Measurements from ENCODE around the gene SKAP1.
"Not testable (repeated sequence)": the region's sequence is repeated elsewhere in the genome, so short reads cannot be mapped to it uniquely, and the experiment has no call there.

Gene SKAP1

DNA sequence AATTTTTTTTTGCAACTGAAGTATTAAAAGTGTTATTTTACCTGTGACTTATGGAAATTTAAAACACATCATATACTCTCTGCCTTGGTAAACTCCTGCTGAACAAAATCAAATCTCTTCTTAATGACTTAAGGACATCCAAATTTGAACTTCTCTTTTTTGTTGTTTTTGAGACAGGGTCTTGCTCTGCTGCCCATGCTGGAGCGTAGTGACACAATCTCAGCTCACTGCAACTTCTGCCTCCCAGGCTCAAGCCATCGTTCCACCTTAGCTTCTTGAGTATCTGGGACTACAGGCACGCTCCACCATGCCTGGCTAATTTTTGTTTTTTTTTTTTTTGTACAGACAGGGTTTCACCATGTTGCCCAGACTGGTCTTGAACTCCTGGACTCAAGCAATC, 56.1 kb downstream of the SKAP1 start:
- DNase-seq (ENCODE audit: low read depth in 1 of 2, low spot score in 1 of 2): no peak

DNA sequence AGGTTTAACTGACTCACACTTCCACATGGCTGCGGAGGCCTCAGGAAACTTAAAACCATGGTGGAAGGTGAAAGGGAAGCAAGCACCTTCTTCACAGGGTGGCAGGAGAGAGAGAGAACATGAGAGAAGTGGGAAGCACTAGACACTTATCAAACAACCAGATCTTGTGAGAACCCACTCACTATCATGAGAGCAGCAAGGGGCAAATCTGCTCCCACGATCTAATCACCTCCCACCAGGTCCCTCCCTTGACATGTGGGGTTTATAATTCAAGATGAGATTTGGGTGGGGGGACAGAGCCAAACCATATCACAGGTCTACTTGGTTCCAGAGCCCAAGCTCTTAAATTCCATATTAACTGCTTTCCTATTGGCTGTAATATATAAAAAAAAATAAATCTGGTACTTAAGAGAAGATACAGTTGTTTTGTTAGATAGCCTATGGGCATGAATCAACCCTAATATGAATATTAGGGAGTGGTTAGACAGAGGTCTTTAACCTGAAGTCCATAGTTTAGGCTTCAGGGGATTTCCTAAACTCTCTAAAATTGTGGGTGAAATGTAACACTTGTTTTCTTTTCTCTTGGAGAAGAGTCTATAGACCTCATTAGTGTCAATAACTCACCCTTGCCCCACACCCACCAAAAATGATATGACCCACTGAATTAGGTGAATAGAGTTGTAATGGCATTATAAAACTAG, 56.7 kb downstream of the SKAP1 start:
- no peak for DNase-seq (ENCODE audit: low read depth in 1 of 2, low spot score in 1 of 2)

- not testable (repeated sequence) for DNase-seq (ENCODE audit: low read depth in 1 of 2, low spot score in 1 of 2)
Observed at GRCh38 chr17:48368967-48369366, 61.0 kb downstream of the SKAP1 start.

- no peak for DNase-seq (ENCODE audit: low read depth in 1 of 2, low spot score in 1 of 2)
Observed at GRCh38 chr17:48368352-48368908, 61.6 kb downstream of the SKAP1 start.

DNA sequence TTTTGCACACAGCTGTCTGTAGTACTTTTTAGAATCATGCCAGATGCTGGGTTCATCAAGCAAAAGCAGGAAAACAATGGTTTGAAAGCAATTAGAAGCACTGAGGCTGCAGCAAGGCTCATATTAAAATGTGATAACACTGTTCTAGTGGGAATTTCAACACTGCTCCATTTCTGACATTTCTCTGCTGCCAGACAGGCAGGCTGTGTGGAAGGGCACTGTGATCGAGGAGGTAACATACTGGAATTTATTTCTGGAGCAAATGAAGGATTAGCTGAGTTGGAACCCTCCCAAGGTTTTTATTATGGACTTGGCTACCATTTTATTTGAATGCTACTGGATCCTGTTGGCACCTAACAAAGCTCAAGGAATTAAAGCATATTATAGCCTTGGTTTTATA, 66.9 kb downstream of the SKAP1 start:
- DNase-seq (ENCODE audit: low read depth in 1 of 2, low spot score in 1 of 2): no peak

- not testable (repeated sequence) for DNase-seq (ENCODE audit: low read depth in 1 of 2, low spot score in 1 of 2)
Observed at GRCh38 chr17:48360861-48361633, 69.0 kb downstream of the SKAP1 start.

GRCh38 chr17:48357779-48358602, 72.0 kb downstream of the SKAP1 start:
- no peak for DNase-seq (ENCODE audit: low read depth in 1 of 2, low spot score in 1 of 2)

DNA sequence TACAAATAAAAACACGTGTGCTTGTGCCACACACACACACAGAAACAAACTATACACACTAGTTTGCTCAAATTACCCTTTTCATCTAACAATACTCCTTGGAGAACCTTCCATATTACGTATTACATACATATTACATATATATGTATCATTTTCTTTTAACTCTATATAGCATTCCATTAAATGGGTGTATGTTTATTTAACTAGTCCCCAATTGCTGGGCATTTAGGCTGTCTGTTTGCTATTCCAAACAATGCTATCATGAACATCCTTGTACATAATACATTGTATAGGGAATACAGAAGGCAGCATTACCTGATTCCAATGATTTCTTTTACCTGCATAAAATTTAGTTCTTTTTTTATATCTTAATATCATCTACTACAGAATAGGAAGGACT, 73.1 kb downstream of the SKAP1 start:
- DNase-seq (ENCODE audit: low read depth in 1 of 2, low spot score in 1 of 2): no peak

- no peak for DNase-seq (ENCODE audit: low read depth in 1 of 2, low spot score in 1 of 2)
Observed at GRCh38 chr17:48352630-48353029, 77.4 kb downstream of the SKAP1 start.

DNA sequence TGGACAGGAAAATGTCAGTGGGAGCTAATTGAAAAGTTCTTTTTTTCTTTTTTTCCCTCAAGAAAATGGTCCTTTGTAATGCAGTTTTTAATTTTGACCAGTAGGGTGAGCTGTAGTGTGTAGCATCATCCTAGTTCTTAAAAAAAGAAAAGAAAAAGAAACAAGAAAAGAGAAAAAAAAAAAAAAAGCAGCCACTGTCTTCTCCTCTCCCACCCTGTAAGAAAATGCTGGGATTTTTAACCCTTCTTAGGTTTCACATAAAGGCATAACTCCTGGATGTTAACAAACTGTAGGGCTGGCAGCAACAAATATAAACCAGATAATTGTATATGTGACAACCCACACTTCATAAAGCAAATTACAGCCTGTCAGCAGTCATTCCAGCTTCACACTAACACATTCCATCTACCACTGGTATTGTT, 78.1 kb downstream of the SKAP1 start:
- DNase-seq (ENCODE audit: low read depth in 1 of 2, low spot score in 1 of 2): no peak

DNA sequence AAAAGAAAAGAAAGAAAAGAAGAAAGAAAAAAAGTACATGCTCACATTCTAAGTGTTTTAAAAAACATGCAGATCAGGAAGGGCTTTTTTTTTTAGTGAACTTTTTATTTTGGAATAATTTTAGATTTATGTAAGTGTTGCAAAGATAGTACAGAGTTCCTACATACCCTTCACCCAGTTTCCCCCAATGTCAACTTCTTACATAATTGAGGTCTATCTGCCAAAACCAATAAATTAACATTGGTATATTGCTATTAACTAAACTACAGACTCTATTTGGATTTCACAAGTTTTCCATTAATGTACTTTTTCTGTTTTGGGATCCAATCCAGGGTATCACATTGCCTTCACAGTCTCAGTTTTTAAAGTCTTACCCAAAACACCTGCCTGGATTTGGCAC, 81.7 kb downstream of the SKAP1 start:
- DNase-seq (ENCODE audit: low read depth in 1 of 2, low spot score in 1 of 2): no peak

- no peak for DNase-seq (ENCODE audit: low read depth in 1 of 2, low spot score in 1 of 2)
Observed at GRCh38 chr17:48347177-48347576, 82.8 kb downstream of the SKAP1 start.

GRCh38 chr17:48344251-48344650, 85.8 kb downstream of the SKAP1 start:
- DNase-seq (ENCODE audit: low read depth in 1 of 2, low spot score in 1 of 2): no peak

DNA sequence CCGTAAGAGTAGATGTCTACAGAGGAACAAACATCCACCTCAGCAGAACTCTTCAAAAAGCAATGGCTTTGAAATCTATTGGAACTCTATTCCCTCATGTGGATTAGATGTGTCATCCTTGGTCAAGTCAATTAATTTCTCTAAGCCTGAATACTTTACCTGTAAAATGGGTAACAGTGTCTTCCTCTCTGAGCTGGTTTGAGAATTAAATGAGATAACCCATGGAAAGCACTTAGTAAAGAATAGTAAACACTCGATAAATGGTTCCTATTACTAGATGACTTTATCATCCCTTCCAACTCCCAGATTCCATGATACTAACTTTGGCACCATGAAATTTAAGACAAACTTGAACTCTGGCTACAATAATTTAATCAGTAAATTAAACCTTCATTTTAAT, 89.1 kb downstream of the SKAP1 start:
- DNase-seq (ENCODE audit: low read depth in 1 of 2, low spot score in 1 of 2): no peak

- no peak for DNase-seq (ENCODE audit: low read depth in 1 of 2, low spot score in 1 of 2)
Observed at GRCh38 chr17:48338720-48339119, 91.3 kb downstream of the SKAP1 start.

GRCh38 chr17:48337903-48338302, 92.1 kb downstream of the SKAP1 start:
- DNase-seq (ENCODE audit: low read depth in 1 of 2, low spot score in 1 of 2): not testable (repeated sequence)

DNA sequence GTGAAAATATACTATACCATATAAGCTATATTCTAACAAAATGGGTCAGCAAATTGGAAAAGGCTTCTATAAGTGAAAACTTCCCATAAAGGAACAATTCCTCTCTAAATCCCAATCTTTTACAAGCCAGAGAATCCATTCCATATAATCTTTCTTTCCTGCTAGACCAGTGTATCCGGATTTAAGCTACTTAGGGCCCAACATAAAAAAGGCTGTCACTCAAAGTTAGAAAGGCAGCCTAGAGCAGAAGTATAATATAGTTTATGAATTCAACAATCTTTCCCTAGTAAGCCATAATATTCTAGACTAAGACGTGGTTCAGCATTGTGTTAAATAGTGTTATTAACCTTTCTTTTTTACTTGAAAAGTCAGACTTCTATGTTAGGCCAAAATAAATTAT, 93.0 kb downstream of the SKAP1 start:
- no peak for DNase-seq (ENCODE audit: low read depth in 1 of 2, low spot score in 1 of 2)

DNA sequence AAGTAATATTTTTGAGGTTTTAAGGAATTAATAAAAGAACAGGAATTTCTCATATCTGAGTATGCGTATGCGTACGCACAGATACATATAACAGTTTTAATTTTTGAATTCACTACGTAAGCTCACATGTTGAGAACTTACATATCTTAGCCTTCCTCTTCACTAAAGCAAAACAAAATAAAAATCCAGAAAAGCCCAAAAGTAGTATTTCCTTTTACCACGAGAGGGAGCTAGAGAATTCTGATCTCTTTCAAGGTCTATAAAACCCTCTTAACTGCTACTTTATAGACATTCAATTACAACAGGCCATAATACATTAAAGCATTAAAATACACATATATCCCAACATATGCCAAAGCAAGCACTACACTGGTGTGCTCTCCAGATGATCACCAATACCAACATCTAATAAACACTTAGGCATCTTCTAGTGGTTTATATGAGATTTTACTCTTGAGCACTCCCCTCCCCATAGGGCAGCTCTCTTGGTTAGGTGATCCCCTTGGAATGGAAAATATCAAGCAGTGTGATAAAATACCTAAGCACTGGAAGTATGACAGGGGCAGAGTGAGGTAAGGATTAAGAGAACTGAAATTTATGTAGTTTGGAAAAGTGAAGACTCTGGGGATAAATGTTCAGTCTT, 94.0 kb downstream of the SKAP1 start:
- no peak for DNase-seq (ENCODE audit: low read depth in 1 of 2, low spot score in 1 of 2)

DNA sequence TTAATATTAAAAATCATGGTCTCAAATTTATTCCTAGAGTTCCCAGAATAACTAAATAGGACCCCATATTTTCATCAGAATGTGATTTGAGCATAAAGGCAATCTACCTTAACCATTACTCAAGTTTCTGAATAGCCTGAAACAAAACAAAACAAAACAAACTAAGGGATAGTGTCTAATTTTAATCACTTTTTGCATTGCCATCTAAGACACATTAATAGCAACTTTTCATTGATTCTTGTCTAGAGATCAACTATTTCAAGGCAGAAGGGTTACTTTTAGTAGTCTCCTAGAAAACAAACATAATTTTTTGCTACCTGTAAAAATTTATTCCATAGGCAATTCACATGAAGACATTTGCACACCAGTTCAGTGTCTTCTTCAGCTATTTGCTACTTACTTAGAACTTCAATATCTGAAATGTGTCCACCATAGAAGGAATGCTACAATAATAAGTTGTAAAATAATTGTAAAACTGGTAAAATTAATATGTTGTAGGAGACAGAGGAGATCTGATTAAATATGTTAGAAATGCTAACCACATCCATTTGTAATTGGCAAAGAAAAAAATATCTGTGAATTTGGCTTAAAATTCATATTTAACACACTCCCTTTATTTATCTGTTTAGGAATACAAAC, 94.7 kb downstream of the SKAP1 start:
- DNase-seq (ENCODE audit: low read depth in 1 of 2, low spot score in 1 of 2): no peak

DNA sequence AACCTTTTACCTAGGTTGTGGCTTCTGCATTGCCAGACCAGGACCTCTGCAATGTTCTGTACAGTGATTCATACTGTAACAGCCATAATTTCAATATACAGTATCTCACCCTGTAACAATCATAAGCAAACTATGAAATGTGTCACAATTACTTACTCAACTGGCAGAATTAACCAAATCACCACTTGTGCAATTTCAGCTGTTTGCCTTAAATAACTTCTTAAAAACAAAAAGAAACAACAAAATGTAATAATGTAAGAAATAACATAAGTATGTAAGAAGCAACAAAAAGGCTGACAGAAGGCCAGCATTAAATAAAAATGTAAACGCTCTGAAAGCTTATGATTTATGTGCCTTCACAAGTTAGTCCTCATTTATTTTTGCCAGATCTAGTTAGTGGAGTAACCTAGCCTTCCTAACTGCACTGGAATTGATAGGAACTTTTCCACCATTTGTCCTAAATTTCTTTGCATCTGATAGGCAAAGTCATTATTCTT, 96.9 kb downstream of the SKAP1 start:
- no peak for DNase-seq (ENCODE audit: low read depth in 1 of 2, low spot score in 1 of 2)
